EL (cell line): ENCODE data around the gene ACOT12.
"Not testable (repeated sequence)": the region's sequence is repeated elsewhere in the genome, so short reads cannot be mapped to it uniquely, and the experiment has no call there.

Experiments
- DNase-seq: peaks from one replicate; pipeline ENCODE4 v3.0.0-alpha.2; 2016

ACOT12 gene

GRCh38 chr5:81398741-81399140 lies 4.8 kb upstream of the ACOT12 start:
- no peak for DNase-seq

GRCh38 chr5:81397176-81397575 lies 3.2 kb upstream of the ACOT12 start:
- peak; percentile 47 for DNase-seq

- no peak for DNase-seq
Measured at GRCh38 chr5:81395262-81395661, 1.3 kb upstream of the ACOT12 start.

- no peak for DNase-seq
Measured at GRCh38 chr5:81393430-81393782, 528 bp downstream of the ACOT12 start.

GRCh38 chr5:81389025-81389424 lies 4.9 kb downstream of the ACOT12 start:
- DNase-seq = no peak

GRCh38 chr5:81388169-81388568 lies 5.8 kb downstream of the ACOT12 start:
- DNase-seq = no peak

- DNase-seq = no peak
Measured at GRCh38 chr5:81383867-81384266, 10.1 kb downstream of the ACOT12 start.

- DNase-seq = no peak
Measured at GRCh38 chr5:81371354-81371876, 22.5 kb downstream of the ACOT12 start.

GRCh38 chr5:81370912-81371311 lies 23.0 kb downstream of the ACOT12 start:
- no peak for DNase-seq

GRCh38 chr5:81365541-81365940 lies 28.4 kb downstream of the ACOT12 start:
- no peak for DNase-seq

- DNase-seq = no peak
Measured at GRCh38 chr5:81363093-81363871, 30.7 kb downstream of the ACOT12 start.

GRCh38 chr5:81361600-81361999 lies 32.3 kb downstream of the ACOT12 start:
- no peak for DNase-seq

- DNase-seq = no peak
Measured at GRCh38 chr5:81360640-81361039, 33.3 kb downstream of the ACOT12 start.

- DNase-seq = no peak
Measured at GRCh38 chr5:81359881-81360280, 34.1 kb downstream of the ACOT12 start.

- DNase-seq = no peak
Measured at GRCh38 chr5:81359108-81359507, 34.8 kb downstream of the ACOT12 start.

- no peak for DNase-seq
Measured at GRCh38 chr5:81355291-81356251, 38.4 kb downstream of the ACOT12 start.

GRCh38 chr5:81354093-81354492 lies 39.8 kb downstream of the ACOT12 start:
- DNase-seq = no peak

- no peak for DNase-seq
Measured at GRCh38 chr5:81353189-81353588, 40.7 kb downstream of the ACOT12 start.

- no peak for DNase-seq
Measured at GRCh38 chr5:81350507-81350906, 43.4 kb downstream of the ACOT12 start.

GRCh38 chr5:81349161-81349560 lies 44.8 kb downstream of the ACOT12 start:
- DNase-seq = no peak

- no peak for DNase-seq
Measured at GRCh38 chr5:81345411-81346003, 48.4 kb downstream of the ACOT12 start.

GRCh38 chr5:81344736-81345135 lies 49.2 kb downstream of the ACOT12 start:
- DNase-seq = no peak

GRCh38 chr5:81338213-81338612 lies 55.7 kb downstream of the ACOT12 start:
- DNase-seq = not testable (repeated sequence)
